HFFc6 (cell line): Measurements from ENCODE around the gene ZNF331. TPM values are rescaled to one million over a fixed set of nuclear protein-coding genes. Genes with fewer than 3 reads are reported as not detected.
"Not testable (repeated sequence)": the region's sequence is repeated elsewhere in the genome, so short reads cannot be mapped to it uniquely, and the experiment has no call there.

Experiments used
- DNase-seq: peaks from one replicate; pipeline ENCODE4 v3.0.0-alpha.2; 2018
- H3K27ac Mint-ChIP-seq: 2 replicates; pipeline ENCODE4 v1.8.0; 2020; ENCODE audit warnings: mild to moderate bottlenecking, mixed read lengths
- H3K27me3 Mint-ChIP-seq: 2 replicates; pipeline ENCODE4 v1.8.0; 2021; ENCODE audit warnings: mild to moderate bottlenecking, moderate library complexity, mixed read lengths; ENCODE audit not compliant: insufficient read depth
- H3K36me3 Mint-ChIP-seq: 2 replicates; pipeline ENCODE4 v1.8.0; 2021; ENCODE audit warnings: low read depth, mixed read lengths
- H3K4me1 Mint-ChIP-seq: 2 replicates; pipeline ENCODE4 v1.8.0; 2020; ENCODE audit warnings: low read depth, mixed read lengths
- H3K4me3 Mint-ChIP-seq: 2 replicates; pipeline ENCODE4 v1.8.0; 2020; ENCODE audit warnings: mild to moderate bottlenecking, moderate library complexity, mixed read lengths
- H3K9me3 Mint-ChIP-seq: 2 replicates; pipeline ENCODE4 v1.8.0; 2020; ENCODE audit warnings: mild to moderate bottlenecking, mixed read lengths
- CTCF ChIP-seq: fragments of 200-600 bp; sonication (generic); IDR thresholded peaks from 2 replicates; pipeline ENCODE4 v1.5.0; 2021; ENCODE audit warnings: antibody characterized with exemption, mild to moderate bottlenecking
- total RNA-seq, 6 experiments: library from RNA; stranded (reverse); fragmentation: NEBNext Ultra II Directional; extraction: Animal tissue kit (Norgen Biotek cat#: 25700); gene quantifications; 2 replicates in 1 of 6; 3 replicates in 5 of 6; pipeline ENCODE4 v1.2.3, GENCODE V29; 2021

The ZNF331 gene
- total RNA-seq, 6 experiments from 2014 or later: 9.8 to 13.0 (median 11.3) TPM

GRCh38 chr19:53511357-53511756 lies 26.6 kb upstream of the ZNF331 start:
- peaks cover 5% of the 10 kb centered on the region; the same call in 1 of the 2 replicates for H3K27me3 Mint-ChIP-seq
- H3K4me3 Mint-ChIP-seq: no peak overlapping the region
- peaks cover 3% of the 10 kb centered on the region; the same call in 1 of the 2 replicates for H3K4me1 Mint-ChIP-seq
- H3K36me3 Mint-ChIP-seq: no peaks in the 10 kb centered on the region
- H3K9me3 Mint-ChIP-seq: no peaks in the 10 kb centered on the region; the same call in 1 of the 2 replicates
- DNase-seq: no peak
- no peak overlapping the region for H3K27ac Mint-ChIP-seq
- TF ChIP-seq CTCF: no peak

GRCh38 chr19:53511933-53512374 lies 26.0 kb upstream of the ZNF331 start:
- no peak overlapping the region for H3K4me3 Mint-ChIP-seq
- no peak overlapping the region for H3K27ac Mint-ChIP-seq
- no peaks in the 10 kb centered on the region for H3K36me3 Mint-ChIP-seq
- no peaks in the 10 kb centered on the region for H3K9me3 Mint-ChIP-seq
- H3K4me1 Mint-ChIP-seq: no peaks in the 10 kb centered on the region; the same call in 1 of the 2 replicates
- DNase-seq: peak; percentile 53
- TF ChIP-seq CTCF: peak; percentile 81
- no peaks in the 10 kb centered on the region; the same call in 1 of the 2 replicates for H3K27me3 Mint-ChIP-seq

GRCh38 chr19:53515047-53515446 lies 22.9 kb upstream of the ZNF331 start:
- not testable (repeated sequence) for H3K4me3 Mint-ChIP-seq

GRCh38 chr19:53517114-53517741 lies 20.7 kb upstream of the ZNF331 start:
- Mint-ChIP-seq H3K36me3 (peaks cover 10% of the 10 kb centered on the region), H3K9me3 (no peaks in the 10 kb centered on the region), H3K27me3 (peaks cover 5% of the 10 kb centered on the region; the same call in 1 of the 2 replicates), H3K4me1 (peaks cover 13% of the 10 kb centered on the region), H3K4me3 (no peak overlapping the region), H3K27ac (no peak overlapping the region)
- DNase-seq: no peak
- TF ChIP-seq CTCF: no peak

More at GRCh38 chr19:53515047-53515446, 22.9 kb upstream of the ZNF331 start:
- not testable (repeated sequence) for H3K27ac Mint-ChIP-seq, H3K9me3 Mint-ChIP-seq, H3K36me3 Mint-ChIP-seq, DNase-seq, H3K4me1 Mint-ChIP-seq, H3K27me3 Mint-ChIP-seq

- H3K4me1 Mint-ChIP-seq: peaks cover 13% of the 10 kb centered on the region
- peaks cover 14% of the 10 kb centered on the region for H3K36me3 Mint-ChIP-seq
- TF ChIP-seq CTCF: no peak
- H3K4me3 Mint-ChIP-seq: no peak overlapping the region
- H3K9me3 Mint-ChIP-seq: no peaks in the 10 kb centered on the region
- peaks cover 5% of the 10 kb centered on the region; the same call in 1 of the 2 replicates for H3K27me3 Mint-ChIP-seq
- DNase-seq: no peak
- H3K27ac Mint-ChIP-seq: no peak overlapping the region
Measured at GRCh38 chr19:53518121-53518520, 19.8 kb upstream of the ZNF331 start.

- Mint-ChIP-seq H3K27me3 (peaks cover 5% of the 10 kb centered on the region; the same call in 1 of the 2 replicates), H3K4me1 (peaks cover 13% of the 10 kb centered on the region), H3K4me3 (no peak overlapping the region), H3K9me3 (no peaks in the 10 kb centered on the region), H3K36me3 (peaks cover 19% of the 10 kb centered on the region), H3K27ac (no peak overlapping the region)
- TF ChIP-seq CTCF: no peak
- DNase-seq: no peak
Measured at GRCh38 chr19:53518716-53519115, 19.2 kb upstream of the ZNF331 start.
